K562 (cell line): ENCODE results near the gene MYLK3. TPM values are rescaled to one million over a fixed set of nuclear protein-coding genes. Genes with fewer than 3 reads are reported as not detected.
A peak's percentile ranks its signal among the peaks of the same experiment; 100 is the strongest.

Experiments
- ARID1B ChIP-seq: fragments of 450-650 bp; IDR thresholded peaks from 2 replicates; pipeline ENCODE4 v1.6.1; 2016; ENCODE audit warnings: antibody characterized with exemption, mild to moderate bottlenecking, inconsistent platforms
- CBX1 ChIP-seq: sonication (generic); IDR thresholded peaks from 2 replicates; pipeline ENCODE4 v1.6.1; 2016; ENCODE audit warnings: antibody characterized with exemption, low read depth, mild to moderate bottlenecking
- CCAR2 ChIP-seq: fragments of 200-400 bp; formaldehyde crosslinking; IDR thresholded peaks from 2 replicates; pipeline ENCODE4 v1.6.1; 2017; ENCODE audit warnings: mild to moderate bottlenecking, low read depth, low read length
- EZH2 ChIP-seq: IDR thresholded peaks from 2 replicates; pipeline ENCODE4 v1.6.1; 2012; ENCODE audit warnings: low read depth, mild to moderate bottlenecking, inconsistent platforms, low read length, borderline replicate concordance
- FOXO4 ChIP-seq: fragments of 450-650 bp; formaldehyde crosslinking; IDR thresholded peaks from 2 replicates; pipeline ENCODE4 v1.4.0; 2020; ENCODE audit warnings: mild to moderate bottlenecking, moderate library complexity
- HDAC3 ChIP-seq: fragments of 450-650 bp; IDR thresholded peaks from 2 replicates; pipeline ENCODE4 v1.6.1; 2018; ENCODE audit warnings: borderline replicate concordance, mild to moderate bottlenecking, moderate library complexity; ENCODE audit not compliant: partially characterized antibody
- NR2C2 ChIP-seq, 2 experiments: fragments of 200-800 bp in 1 of 2; sonication (Bioruptor generic) in 1 of 2; sonication (generic) in 1 of 2; formaldehyde crosslinking in 1 of 2; IDR thresholded peaks; 2 replicates each; pipeline versions ENCODE4 v1.6.1 to v1.8.0; 2016 to 2022; ENCODE audit warnings: mild to moderate bottlenecking in 1 of 2, missing compliant biosample characterization in 1 of 2, missing genetic modification characterization in 1 of 2, missing genetic modification reagents in 1 of 2
- PHF8 ChIP-seq: fragments of 200-600 bp; sonication (generic); IDR thresholded peaks from 2 replicates; pipeline ENCODE4 v1.6.1; 2012; ENCODE audit warnings: mixed run types, mild to moderate bottlenecking, inconsistent platforms, low read length, moderate library complexity, borderline replicate concordance
- PTBP1 ChIP-seq: fragments of 200-400 bp; formaldehyde crosslinking; IDR thresholded peaks from 2 replicates; pipeline ENCODE4 v1.6.1; 2017; ENCODE audit warnings: low read depth, low read length
- RB1 ChIP-seq: fragments of 450-650 bp; IDR thresholded peaks from 2 replicates; pipeline ENCODE4 v1.6.1; 2017; ENCODE audit warnings: low read depth, mild to moderate bottlenecking
- RBFOX2 ChIP-seq: fragments of 200-400 bp; formaldehyde crosslinking; IDR thresholded peaks from 2 replicates; pipeline ENCODE4 v1.6.1; 2017; ENCODE audit warnings: low read depth, mild to moderate bottlenecking, low read length, moderate library complexity
- SETDB1 ChIP-seq: IDR thresholded peaks from one replicate; pipeline ENCODE4 v1.6.1; 2012; ENCODE audit warnings: low read length, control low read depth, inconsistent platforms
- SRSF3 ChIP-seq: fragments of 200-400 bp; formaldehyde crosslinking; IDR thresholded peaks from 2 replicates; pipeline ENCODE4 v1.6.1; 2016; ENCODE audit warnings: mild to moderate bottlenecking, low read length, moderate library complexity; ENCODE audit not compliant: insufficient read depth
- TCF7 ChIP-seq: sonication (generic); IDR thresholded peaks from 2 replicates; pipeline ENCODE4 v1.6.1; 2016; ENCODE audit warnings: antibody characterized with exemption, borderline replicate concordance
- TRIM24 ChIP-seq, 2 experiments: fragments of 450-650 bp; IDR thresholded peaks; 2 replicates each; pipeline ENCODE4 v1.6.1; 2016
- ZNF232 ChIP-seq: sonication (generic); formaldehyde crosslinking; IDR thresholded peaks from 2 replicates; pipeline ENCODE4 v1.8.0; 2022; ENCODE audit warnings: mild to moderate bottlenecking, missing genetic modification reagents
- polyA plus RNA-seq, 8 experiments: library from polyadenylated mRNA; depleted of rRNA in 4 of 8; stranded (reverse) in 5 of 8; unstranded in 3 of 8; fragments of >200 nt; fragmentation: Nextera tagmentation in 2 of 8; fragmentation: Illumina TruSeq in 1 of 8; extraction: Ambion mirVana in 2 of 8; extraction: Trizol in 1 of 8; gene quantifications; 2 replicates each; pipeline versions ENCODE4 v1.2.1 to v1.2.3, GENCODE V29; 2011 to 2014; ENCODE audit warnings: inconsistent platforms in 1 of 8, missing spikeins in 1 of 8
- total RNA-seq, 7 experiments: library from RNA; depleted of rRNA in 6 of 7; stranded (reverse); fragments of >200 nt in 6 of 7; fragmentation: Illumina TruSeq in 2 of 7; extraction: Trizol in 2 of 7; gene quantifications; 2 replicates each; pipeline versions ENCODE4 v1.2.1 to v1.2.3, GENCODE V29; 2011 to 2021; ENCODE audit warnings: low replicate concordance in 1 of 7

MYLK3 gene
- total and polyA plus RNA-seq, 9 of the 15 experiments (the other 6 are each of a cell fraction or from before 2014, with no cell fraction given) = 0.69 to 10.7 (median 4.7) TPM

- TF ChIP-seq RB1 = peak; percentile 56
- TF ChIP-seq NR2C2 (CRISPR knock-in tag; IDR thresholded peaks at IDR 0.05) = no peak
- TF ChIP-seq NR2C2 (tag; IDR thresholded peaks at IDR 0.05) = no peak
- no peak for TF ChIP-seq TCF7
- TF ChIP-seq TRIM24 (IDR thresholded peaks at IDR 0.05) = no peak
- TF ChIP-seq HDAC3 = no peak
- TF ChIP-seq CCAR2 = no peak
- TF ChIP-seq CBX1 = no peak
- TF ChIP-seq RBFOX2 = peak; percentile 85
- no peak for TF ChIP-seq SRSF3
- TF ChIP-seq EZH2 = no peak
- TF ChIP-seq PHF8 = peak; percentile 92; the same call in 1 of the 2 replicates
- TF ChIP-seq ZNF232 (CRISPR knock-in tag) = no peak
- TF ChIP-seq SETDB1 = no peak
- TF ChIP-seq FOXO4 (CRISPR knock-in tag) = no peak
- TF ChIP-seq PTBP1 = no peak
- 0 out of 2 replicates have a peak, but pooled peaks have one; percentile 12 for TF ChIP-seq ARID1B
Measured at GRCh38 chr16:46789499-46790414, 41.6 kb upstream of the MYLK3 start (continued).
